Mammary microvascular endothelial cell (primary cell): Measurements from ENCODE around the gene REEP6. TPM values are rescaled to one million over a fixed set of nuclear protein-coding genes. Genes with fewer than 3 reads are reported as not detected.

Experiments used
- total RNA-seq: library from RNA; depleted of rRNA; stranded (reverse); fragments of >200 nt; gene quantifications from 2 replicates; pipeline ENCODE4 v1.2.3, GENCODE V29; 2015

The REEP6 gene
- total RNA-seq = 1.1 and 2.7 TPM in 2 replicates

GRCh38 chr19:1491114-1491848 lies at the start of gene REEP6:
Gene REEP6, plus strand, starts transcription at chr19:1491181. Its CDS starts 89 bp downstream, at chr19:1491270.

GRCh38 chr19:1449467-1450442 lies 41.2 kb upstream of the REEP6 start, which contains the start of gene APC2:
Gene APC2, plus strand, starts transcription at chr19:1450121. Its CDS starts 2,881 bp downstream, at chr19:1453002.

GRCh38 chr19:1478934-1479707 lies 11.9 kb upstream of the REEP6 start, which contains the start of gene C19orf25:
Gene C19orf25, minus strand, starts transcription at chr19:1479215. Its CDS starts 312 bp downstream, at chr19:1478903.

GRCh38 chr19:1490311-1491113 lies 469 bp upstream of the REEP6 start, which contains the start of gene PCSK4:
Gene PCSK4, minus strand, starts transcription at chr19:1490350. Its CDS starts 4 bp downstream, at chr19:1490346.

GRCh38 chr19:1512671-1513498 lies 21.9 kb downstream of the REEP6 start, which contains the start of gene ADAMTSL5:
Gene ADAMTSL5, minus strand, starts transcription at chr19:1513019. Its CDS starts 2,076 bp downstream, at chr19:1510943.

GRCh38 chr19:1523412-1524286 lies 32.7 kb downstream of the REEP6 start, which contains the start of gene PLK5:
Gene PLK5, plus strand, starts transcription at chr19:1524077. Its CDS starts 2,920 bp downstream, at chr19:1526997.

Other genes starting within 250 kb of the REEP6 start
- gene ATP5F1D, start 249.4 kb upstream of the REEP6 start, total RNA-seq = 53.4 and 66.3 TPM in 2 replicates
- 27.0 and 31.7 TPM in 2 replicates for gene MIDN, start 242.6 kb upstream of the REEP6 start, total RNA-seq
- 145 and 160 TPM in 2 replicates for gene CIRBP, start 221.8 kb upstream of the REEP6 start, total RNA-seq
- 86.5 and 107 TPM in 2 replicates for gene FAM174C, start 215.7 kb upstream of the REEP6 start, total RNA-seq
- gene EFNA2, start 205.3 kb upstream of the REEP6 start, total RNA-seq = not detected in 2 replicates
- 206 and 213 TPM in 2 replicates for gene NDUFS7, start 107.3 kb upstream of the REEP6 start, total RNA-seq
- gene GAMT, start 89.6 kb upstream of the REEP6 start, total RNA-seq = 15.4 and 18.3 TPM in 2 replicates
- gene DAZAP1, start 83.6 kb upstream of the REEP6 start, total RNA-seq = 83.3 and 92.8 TPM in 2 replicates
- 3,210 and 3,696 TPM in 2 replicates for gene RPS15, start 52.8 kb upstream of the REEP6 start, total RNA-seq
- not detected in 2 replicates for gene APC2, start 41.1 kb upstream of the REEP6 start, total RNA-seq
- 16.1 and 20.4 TPM in 2 replicates for gene C19orf25, start 12.0 kb upstream of the REEP6 start, total RNA-seq
- gene PCSK4, start 831 bp upstream of the REEP6 start, total RNA-seq = 0.13 and 0.94 TPM in 2 replicates
- gene ADAMTSL5, start 21.8 kb downstream of the REEP6 start, total RNA-seq = not detected in 2 replicates
- not detected in 2 replicates for gene PLK5, start 32.9 kb downstream of the REEP6 start, total RNA-seq
- gene MEX3D, start 77.1 kb downstream of the REEP6 start, total RNA-seq = 75.3 and 76.9 TPM in 2 replicates
- 150 and 169 TPM in 2 replicates for gene MBD3, start 101.7 kb downstream of the REEP6 start, total RNA-seq
- 75.2 and 85.2 TPM in 2 replicates for gene UQCR11, start 114.3 kb downstream of the REEP6 start, total RNA-seq
- 197 and 208 TPM in 2 replicates for gene TCF3, start 161.4 kb downstream of the REEP6 start, total RNA-seq